GM12891 (cell line): Measurements from ENCODE around the gene NDUFV2.
"Not testable (repeated sequence)": the region's sequence is repeated elsewhere in the genome, so short reads cannot be mapped to it uniquely, and the experiment has no call there.

Source experiments
- POLR2AphosphoS5 ChIP-seq: IDR thresholded peaks from 2 replicates; pipeline ENCODE4 v1.6.1; 2011; ENCODE audit warnings: low read depth, low read length, control low read depth
- SPI1 ChIP-seq: IDR thresholded peaks from 2 replicates; pipeline ENCODE4 v1.6.1; 2011; ENCODE audit warnings: low read depth, low read length, control low read depth

DNA sequence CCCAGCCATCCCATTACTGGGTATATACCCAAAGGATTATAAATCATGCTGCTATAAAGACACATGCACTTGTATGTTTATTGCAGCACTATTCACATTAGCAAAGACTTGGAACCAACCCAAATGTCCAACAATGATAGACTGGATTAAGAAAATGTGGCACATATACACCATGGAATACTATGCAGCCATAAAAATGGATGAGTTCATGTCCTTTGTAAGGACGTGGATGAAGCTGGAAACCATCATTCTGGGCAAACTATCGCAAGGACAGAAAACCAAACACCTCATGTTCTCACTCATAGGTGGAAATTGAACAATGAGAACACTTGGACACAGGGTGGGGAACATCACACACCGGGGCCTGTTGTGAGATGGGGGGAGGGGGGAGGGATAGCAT lies 9.4 kb upstream of the NDUFV2 start:
- TF ChIP-seq POLR2AphosphoS5, SPI1: not testable (repeated sequence)
